ENCODE measurements around the gene CPSF3. TPM values are rescaled to one million over a fixed set of nuclear protein-coding genes. Genes with fewer than 3 reads are reported as not detected.
A peak's percentile ranks its signal among the peaks of the same experiment; 100 is the strongest.

The CPSF3 gene
- polyA plus RNA-seq, 2 of the 4 experiments (the other 2 are of a cell fraction) = 63.4 to 77.2 TPM

DNA sequence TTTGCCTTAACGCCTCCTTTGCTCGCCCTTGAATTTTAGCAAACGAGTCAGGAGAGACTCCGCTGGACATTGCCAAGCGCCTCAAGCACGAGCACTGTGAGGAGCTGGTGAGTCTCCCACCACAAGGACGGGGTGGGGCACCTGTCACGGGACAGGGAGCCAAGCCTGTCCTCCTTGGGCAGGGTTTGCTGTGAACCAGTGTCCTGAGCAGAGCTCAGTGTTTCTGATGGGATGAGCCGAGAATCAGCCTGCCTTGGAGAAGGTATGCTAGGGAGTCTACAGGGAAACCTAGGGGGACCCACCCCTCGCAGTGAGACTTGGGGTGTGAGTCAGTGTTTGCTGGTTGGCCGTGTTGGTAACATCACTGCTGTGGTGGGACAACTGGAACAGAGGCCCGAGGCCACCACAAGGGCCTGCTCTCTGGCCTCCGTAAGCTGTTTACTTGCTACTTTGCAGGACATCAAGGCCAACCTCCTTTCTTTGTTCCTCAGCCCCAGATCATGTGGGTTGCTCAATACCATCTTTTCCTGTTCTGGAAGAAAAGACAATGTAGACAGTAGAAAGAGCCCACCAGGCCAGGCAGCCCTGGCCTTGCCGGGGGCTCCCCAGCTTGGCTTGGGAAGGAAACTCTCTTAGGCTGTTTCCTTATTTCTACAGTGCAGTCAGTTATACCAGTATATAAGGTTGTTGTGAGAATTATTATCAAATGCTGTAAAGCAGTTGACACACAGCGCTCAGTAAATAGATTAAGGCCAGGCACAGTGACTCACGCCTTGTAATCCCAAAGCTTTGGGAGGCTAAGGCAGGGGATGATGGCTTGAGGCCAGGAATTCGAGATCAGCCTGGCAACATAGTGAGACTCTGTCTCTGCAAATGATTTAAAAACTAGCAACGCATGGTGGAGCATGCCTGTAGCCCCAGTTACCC is 42.5 kb upstream of the CPSF3 start (continued):
- TF ChIP-seq MYC (IDR thresholded peaks at IDR 0.05; ENCODE audit: borderline replicate concordance, low read length) (no peak), SREBF2 (IDR thresholded peaks at IDR 0.05) (no peak)
- TF ChIP-seq, protein P1, sequence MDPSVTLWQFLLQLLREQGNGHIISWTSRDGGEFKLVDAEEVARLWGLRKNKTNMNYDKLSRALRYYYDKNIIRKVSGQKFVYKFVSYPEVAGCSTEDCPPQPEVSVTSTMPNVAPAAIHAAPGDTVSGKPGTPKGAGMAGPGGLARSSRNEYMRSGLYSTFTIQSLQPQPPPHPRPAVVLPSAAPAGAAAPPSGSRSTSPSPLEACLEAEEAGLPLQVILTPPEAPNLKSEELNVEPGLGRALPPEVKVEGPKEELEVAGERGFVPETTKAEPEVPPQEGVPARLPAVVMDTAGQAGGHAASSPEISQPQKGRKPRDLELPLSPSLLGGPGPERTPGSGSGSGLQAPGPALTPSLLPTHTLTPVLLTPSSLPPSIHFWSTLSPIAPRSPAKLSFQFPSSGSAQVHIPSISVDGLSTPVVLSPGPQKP (IDR thresholded peaks at IDR 0.05; ENCODE audit: low read depth, low read length) = no peak

DNA sequence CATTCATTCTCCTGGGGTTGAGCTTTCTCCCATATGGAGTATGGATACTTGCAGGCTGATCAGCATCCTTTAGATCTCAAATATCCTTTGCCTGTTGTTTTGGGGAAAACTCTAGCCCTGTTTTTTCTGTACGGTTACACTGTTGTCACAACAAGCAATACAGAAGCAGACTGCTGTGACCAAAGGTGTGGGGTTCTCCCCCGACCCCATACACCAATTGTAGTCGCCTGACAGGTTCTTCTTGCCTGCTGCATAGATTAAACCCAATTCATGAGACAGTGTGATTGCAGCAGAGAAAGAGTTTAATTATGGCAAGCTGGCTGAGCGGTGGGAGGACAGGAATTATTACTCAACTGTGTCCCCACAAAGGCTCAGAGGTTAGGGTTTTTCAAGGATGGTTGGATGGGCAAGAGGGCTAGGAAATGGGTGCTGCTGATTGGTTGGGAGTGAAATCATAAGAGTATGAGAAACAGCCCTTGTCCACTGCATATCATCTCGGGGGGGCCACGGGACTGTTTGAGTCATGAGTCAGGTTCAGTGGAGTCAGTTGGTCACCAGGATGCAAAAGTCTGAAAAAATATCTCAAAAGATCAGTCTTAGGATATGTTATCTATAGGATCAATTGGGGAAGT is 40.7 kb upstream of the CPSF3 start:
- no peaks in the 10 kb centered on the region for H3K9me3 ChIP-seq
- WGBS (ENCODE audit: missing lambda C conversion rate) = 94% methylated on average over 6 of the region's 6 CpGs
- ChIA-PET POLR2A (no interaction called here), CTCF (interaction anchor here (1.3 to 3.5 kb wide), 5 partner anchors 10 to 240 kb away, joined by 3 to 25 read pairs (median 6); partner anchors contain the start of genes CPSF3 and ITGB1BP1)
- H3K4me3 ChIP-seq = no peak overlapping the region
- DNase-seq (ENCODE audit: low read depth in 1 of 2, low spot score in 1 of 2) (no peak), ATAC-seq (no peak), FAIRE-seq (no peak)
- H3K27ac ChIP-seq = peak overlapping the region; percentile 92 to 96; a peak in 4 of 6 replicates
- peaks cover 80% of the 10 kb centered on the region for H3K4me1 ChIP-seq
- TF ChIP-seq MAFK (IDR thresholded peaks at IDR 0.05; ENCODE audit: partially characterized antibody) = no peak
- TF ChIP-seq HOXB5 (CRISPR knock-in tag; IDR thresholded peaks at IDR 0.05) = no peak
- no peak for TF ChIP-seq EP300 (IDR thresholded peaks at IDR 0.05)
- TF ChIP-seq SMC3 (IDR thresholded peaks at IDR 0.05) = no peak
- TF ChIP-seq RAD21 (conservative IDR thresholded peaks at IDR 0.05 in 1 of 2, IDR thresholded peaks at IDR 0.05 in 1 of 2) = no peak
- no peak for TF ChIP-seq SREBF2 (IDR thresholded peaks at IDR 0.05)
- TF ChIP-seq HDAC2 (IDR thresholded peaks at IDR 0.05) = no peak
- TF ChIP-seq RARB (CRISPR knock-in tag; IDR thresholded peaks at IDR 0.05) = no peak
- TF ChIP-seq, protein P1 (IDR thresholded peaks at IDR 0.05; ENCODE audit: low read depth, low read length) = no peak
- TF ChIP-seq RCOR1 (IDR thresholded peaks at IDR 0.05; ENCODE audit: low read depth, low read length) = no peak
- TF ChIP-seq, protein P2, sequence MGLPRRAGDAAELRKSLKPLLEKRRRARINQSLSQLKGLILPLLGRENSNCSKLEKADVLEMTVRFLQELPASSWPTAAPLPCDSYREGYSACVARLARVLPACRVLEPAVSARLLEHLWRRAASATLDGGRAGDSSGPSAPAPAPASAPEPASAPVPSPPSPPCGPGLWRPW (IDR thresholded peaks at IDR 0.05) = no peak
- TF ChIP-seq ESRRA (IDR thresholded peaks at IDR 0.05; ENCODE audit: borderline replicate concordance, low read length) = no peak
- TF ChIP-seq HOXB13 (CRISPR knock-in tag; IDR thresholded peaks at IDR 0.05; ENCODE audit: low read depth) = no peak
- TF ChIP-seq, protein P3, sequence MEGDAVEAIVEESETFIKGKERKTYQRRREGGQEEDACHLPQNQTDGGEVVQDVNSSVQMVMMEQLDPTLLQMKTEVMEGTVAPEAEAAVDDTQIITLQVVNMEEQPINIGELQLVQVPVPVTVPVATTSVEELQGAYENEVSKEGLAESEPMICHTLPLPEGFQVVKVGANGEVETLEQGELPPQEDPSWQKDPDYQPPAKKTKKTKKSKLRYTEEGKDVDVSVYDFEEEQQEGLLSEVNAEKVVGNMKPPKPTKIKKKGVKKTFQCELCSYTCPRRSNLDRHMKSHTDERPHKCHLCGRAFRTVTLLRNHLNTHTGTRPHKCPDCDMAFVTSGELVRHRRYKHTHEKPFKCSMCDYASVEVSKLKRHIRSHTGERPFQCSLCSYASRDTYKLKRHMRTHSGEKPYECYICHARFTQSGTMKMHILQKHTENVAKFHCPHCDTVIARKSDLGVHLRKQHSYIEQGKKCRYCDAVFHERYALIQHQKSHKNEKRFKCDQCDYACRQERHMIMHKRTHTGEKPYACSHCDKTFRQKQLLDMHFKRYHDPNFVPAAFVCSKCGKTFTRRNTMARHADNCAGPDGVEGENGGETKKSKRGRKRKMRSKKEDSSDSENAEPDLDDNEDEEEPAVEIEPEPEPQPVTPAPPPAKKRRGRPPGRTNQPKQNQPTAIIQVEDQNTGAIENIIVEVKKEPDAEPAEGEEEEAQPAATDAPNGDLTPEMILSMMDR (IDR thresholded peaks at IDR 0.05) = no peak
- no peak for TF ChIP-seq BHLHE40 (IDR thresholded peaks at IDR 0.05; ENCODE audit: low read depth, low read length)
- no peak for TF ChIP-seq POLR2A (IDR thresholded peaks at IDR 0.05; ENCODE audit: low read length)
- no peak for TF ChIP-seq RNF2 (IDR thresholded peaks at IDR 0.05; ENCODE audit: borderline replicate concordance, low read depth)
- TF ChIP-seq RFX5 (IDR thresholded peaks at IDR 0.05) = no peak
- TF ChIP-seq TP53 (CRISPR knock-in tag; IDR thresholded peaks at IDR 0.05) = no peak
- no peak overlapping the region for H3K4me2 ChIP-seq

Measured in A549 (cell line).